Stimulated activated CD4-positive, alpha-beta T cell treated with anti-CD3 and anti-CD28 coated beads, Interleukin-1b, Interleukin-23, amount 100 ng/mL, for 24 hours (primary cell): ENCODE data around the gene KIF2A.

Experiments
- DNase-seq, 4 experiments: peaks; one replicate each; pipeline ENCODE4 v3.0.0-alpha.2; 2020; ENCODE audit warnings: low read depth in 4 of 4, low spot score in 1 of 4

KIF2A gene

GRCh38 chr5:62289813-62290212 lies 16.2 kb upstream of the KIF2A start:
- DNase-seq = no peak

- DNase-seq = peak in 1 of 4 experiments; percentile 19
Observed at GRCh38 chr5:62291829-62292228, 14.2 kb upstream of the KIF2A start.

GRCh38 chr5:62296998-62297397 lies 9.0 kb upstream of the KIF2A start:
- DNase-seq = no peak

GRCh38 chr5:62298118-62298517 lies 7.9 kb upstream of the KIF2A start:
- no peak for DNase-seq

GRCh38 chr5:62299101-62299500 lies 6.9 kb upstream of the KIF2A start:
- no peak for DNase-seq

- DNase-seq = no peak
Observed at GRCh38 chr5:62299600-62299999, 6.4 kb upstream of the KIF2A start.

- no peak for DNase-seq
Observed at GRCh38 chr5:62305358-62305714, 670 bp upstream of the KIF2A start.

- DNase-seq = peak in 1 of 4 experiments; percentile 40
Observed at GRCh38 chr5:62306323-62306895, 403 bp downstream of the KIF2A start.

- peak in 3 of 4 experiments; percentile 27 to 48 (median 45) for DNase-seq
Observed at GRCh38 chr5:62306896-62307689, 1.1 kb downstream of the KIF2A start.

- DNase-seq = no peak
Observed at GRCh38 chr5:62308439-62308838, 2.4 kb downstream of the KIF2A start.

- no peak for DNase-seq
Observed at GRCh38 chr5:62309107-62309506, 3.1 kb downstream of the KIF2A start.

- DNase-seq = no peak
Observed at GRCh38 chr5:62310426-62311143, 4.6 kb downstream of the KIF2A start.

GRCh38 chr5:62312036-62312435 lies 6.0 kb downstream of the KIF2A start:
- DNase-seq = no peak

- DNase-seq = no peak
Observed at GRCh38 chr5:62312674-62313073, 6.7 kb downstream of the KIF2A start.

- DNase-seq = no peak
Observed at GRCh38 chr5:62314213-62314830, 8.3 kb downstream of the KIF2A start.

- no peak for DNase-seq
Observed at GRCh38 chr5:62315376-62316175, 9.6 kb downstream of the KIF2A start.

GRCh38 chr5:62316176-62316502 lies 10.1 kb downstream of the KIF2A start:
- no peak for DNase-seq

GRCh38 chr5:62317810-62318209 lies 11.8 kb downstream of the KIF2A start:
- DNase-seq = no peak

GRCh38 chr5:62322484-62322883 lies 16.5 kb downstream of the KIF2A start:
- DNase-seq = no peak

GRCh38 chr5:62326302-62326701 lies 20.3 kb downstream of the KIF2A start:
- DNase-seq = no peak

GRCh38 chr5:62326702-62327101 lies 20.7 kb downstream of the KIF2A start:
- DNase-seq = no peak
